COLO668 (cell line): ENCODE results near the gene MRPL12.
"Not testable (repeated sequence)": the region's sequence is repeated elsewhere in the genome, so short reads cannot be mapped to it uniquely, and the experiment has no call there.

ENCODE experiments used
- DNase-seq: peaks from one replicate; lab custom pipeline; 2025; ENCODE audit not compliant: unreplicated experiment; lab: John Stamatoyannopoulos, UW

The MRPL12 gene

GRCh38 chr17:81737947-81738800 lies 35.0 kb downstream of the MRPL12 start:
- no peak for DNase-seq

DNA sequence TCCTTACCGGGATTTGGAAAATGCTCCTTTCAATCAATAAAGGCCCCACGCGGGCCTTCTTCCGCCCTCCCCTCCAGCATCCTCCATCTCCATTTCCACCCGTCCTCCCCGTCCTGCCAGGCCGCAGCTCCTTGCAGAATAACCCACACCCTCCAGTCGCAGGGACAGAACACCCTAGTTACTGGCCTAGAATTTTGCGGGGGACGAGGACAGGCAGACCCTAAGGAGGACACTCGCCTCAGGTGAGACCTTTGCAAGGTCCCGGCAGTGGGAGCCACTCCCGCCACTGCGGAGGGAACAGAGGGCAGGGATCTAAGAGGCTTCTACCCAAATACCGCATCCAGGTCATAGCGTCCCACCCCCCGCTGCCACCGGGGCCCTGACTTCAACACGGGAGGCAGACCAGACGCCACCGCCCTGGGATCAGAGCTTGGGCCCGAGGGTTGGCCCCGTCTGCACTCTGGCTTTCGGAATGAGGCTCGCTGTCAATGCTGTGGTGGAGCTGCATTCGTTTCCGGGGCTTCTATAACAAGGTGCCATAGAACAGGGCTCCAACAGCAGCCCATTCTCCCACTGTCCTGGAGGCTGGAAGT lies 35.7 kb downstream of the MRPL12 start:
- no peak for DNase-seq

- DNase-seq = not testable (repeated sequence)
Measured at GRCh38 chr17:81739593-81739992, 36.4 kb downstream of the MRPL12 start.

DNA sequence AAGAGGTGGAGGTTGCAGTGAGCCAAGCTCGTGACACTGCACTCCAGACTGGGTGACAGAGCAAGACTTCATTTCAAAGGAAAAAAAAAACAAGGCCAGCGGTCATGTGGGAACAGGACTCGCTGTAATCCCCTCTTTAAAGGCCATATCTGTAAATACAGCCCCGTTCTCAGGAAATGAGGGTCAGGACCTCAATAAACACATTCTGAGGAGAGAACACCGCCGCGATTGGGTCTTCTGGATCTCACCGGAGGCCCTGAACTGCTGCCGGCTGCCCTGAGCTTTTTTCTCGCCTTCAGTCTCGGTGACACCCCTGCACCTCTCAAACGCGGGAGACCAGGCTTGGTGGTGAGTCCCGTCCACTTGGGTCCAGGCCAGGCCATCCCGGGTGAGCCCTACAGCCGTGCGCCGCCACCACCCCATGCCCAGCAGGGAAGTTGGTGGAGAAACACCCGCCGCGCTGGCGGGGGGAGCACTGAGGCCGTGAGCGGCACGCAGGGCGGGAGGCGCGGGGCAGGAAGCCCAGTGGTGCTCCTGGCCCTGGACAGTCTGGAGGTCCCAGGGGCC lies 37.3 kb downstream of the MRPL12 start:
- DNase-seq = peak; percentile 16

- DNase-seq = no peak
Measured at GRCh38 chr17:81741049-81741593, 38.0 kb downstream of the MRPL12 start.

- DNase-seq = peak; percentile 10
Measured at GRCh38 chr17:81741594-81742452, 38.7 kb downstream of the MRPL12 start.
